GM12872 (cell line): ENCODE measurements around the gene FN3K.

ENCODE experiments used
- CTCF ChIP-seq: IDR thresholded peaks from 3 replicates; pipeline ENCODE4 v1.5.1; 2011; ENCODE audit warnings: low read depth, mild to moderate bottlenecking, low read length, moderate library complexity; ENCODE audit not compliant: insufficient read depth

FN3K gene

GRCh38 chr17:82793974-82794630, 58.7 kb downstream of the FN3K start:
- no peak for TF ChIP-seq CTCF

- no peak for TF ChIP-seq CTCF
Measured at GRCh38 chr17:82794781-82795482, 59.5 kb downstream of the FN3K start.

GRCh38 chr17:82795615-82796014, 60.2 kb downstream of the FN3K start:
- TF ChIP-seq CTCF = no peak

- no peak for TF ChIP-seq CTCF
Measured at GRCh38 chr17:82797061-82797460, 61.6 kb downstream of the FN3K start.

- TF ChIP-seq CTCF = no peak
Measured at GRCh38 chr17:82798752-82799151, 63.3 kb downstream of the FN3K start.

GRCh38 chr17:82799591-82799990, 64.2 kb downstream of the FN3K start:
- no peak for TF ChIP-seq CTCF
